Activated CD8-positive, alpha-beta memory T cell treated with anti-CD3 and anti-CD28 coated beads, Interleukin-2, amount 50 U/mL, for 24 hours (primary cell): ENCODE measurements around the gene OR2D2.
"Not testable (repeated sequence)": the region's sequence is repeated elsewhere in the genome, so short reads cannot be mapped to it uniquely, and the experiment has no call there.

Experiments used
- DNase-seq: peaks from one replicate; pipeline ENCODE4 v3.0.0-alpha.2; 2020; ENCODE audit errors: extremely low read depth

Gene OR2D2, protein sequence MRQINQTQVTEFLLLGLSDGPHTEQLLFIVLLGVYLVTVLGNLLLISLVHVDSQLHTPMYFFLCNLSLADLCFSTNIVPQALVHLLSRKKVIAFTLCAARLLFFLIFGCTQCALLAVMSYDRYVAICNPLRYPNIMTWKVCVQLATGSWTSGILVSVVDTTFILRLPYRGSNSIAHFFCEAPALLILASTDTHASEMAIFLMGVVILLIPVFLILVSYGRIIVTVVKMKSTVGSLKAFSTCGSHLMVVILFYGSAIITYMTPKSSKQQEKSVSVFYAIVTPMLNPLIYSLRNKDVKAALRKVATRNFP

DNA sequence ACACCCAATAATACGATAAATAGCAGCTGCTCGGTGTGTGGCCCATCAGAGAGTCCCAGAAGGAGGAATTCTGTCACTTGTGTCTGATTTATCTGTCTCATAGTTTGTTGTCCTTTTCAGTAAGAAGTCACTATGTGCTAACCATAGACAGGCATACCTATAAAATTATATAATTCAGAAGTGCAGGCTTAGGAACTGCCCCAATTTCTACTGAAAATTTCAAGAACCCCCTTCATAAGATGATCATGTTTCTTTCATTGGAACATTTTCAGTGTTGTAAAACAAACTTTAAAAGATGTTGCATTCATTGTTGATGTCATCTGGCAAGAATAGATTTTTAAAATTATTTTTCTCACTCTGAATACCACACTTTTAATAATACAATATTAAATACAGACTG is at the start of gene OR2D2:
Gene OR2D2 (minus strand): TSS at position 101 of the 400 bp plus-strand sequence. CDS start 0 bp downstream, at position 101.
- DNase-seq, result no peak

DNA sequence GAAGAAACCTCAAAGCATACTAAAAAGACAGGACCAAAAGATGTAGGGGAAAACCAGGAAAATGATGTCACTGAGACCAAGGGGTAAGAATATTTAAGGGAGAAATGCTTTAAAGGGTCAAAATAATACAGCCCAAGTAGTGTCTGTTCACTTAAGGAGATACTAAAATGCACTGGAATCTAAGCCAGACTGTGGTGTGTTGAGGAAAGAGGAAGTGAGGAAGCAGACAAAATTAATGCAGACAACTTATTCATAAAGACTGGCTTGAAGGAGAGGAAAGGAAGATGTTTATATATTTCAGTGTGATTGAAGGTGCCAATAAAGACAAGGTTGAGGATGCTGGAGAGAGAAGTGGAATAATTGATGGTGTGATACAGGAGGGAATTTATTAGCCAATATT is 49.7 kb upstream of the OR2D2 start:
- no peak for DNase-seq

DNA sequence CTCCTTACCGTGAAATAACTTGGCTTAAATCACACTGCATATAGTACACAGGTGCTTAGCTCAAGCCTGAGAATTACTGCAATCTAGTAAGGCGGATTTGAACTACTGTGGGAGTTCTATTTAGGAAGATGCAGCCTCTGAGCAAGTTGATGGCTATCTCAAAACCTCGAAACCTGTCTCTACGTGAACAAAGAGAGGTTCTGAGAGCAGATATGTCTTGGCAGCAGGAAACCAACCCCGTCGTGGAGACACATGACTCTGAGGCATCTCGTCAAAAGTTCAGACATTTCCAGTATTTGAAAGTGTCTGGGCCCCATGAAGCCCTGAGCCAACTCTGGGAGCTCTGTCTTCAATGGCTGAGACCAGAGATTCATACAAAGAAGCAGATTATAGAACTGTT is 39.8 kb upstream of the OR2D2 start:
- DNase-seq, result no peak

DNA sequence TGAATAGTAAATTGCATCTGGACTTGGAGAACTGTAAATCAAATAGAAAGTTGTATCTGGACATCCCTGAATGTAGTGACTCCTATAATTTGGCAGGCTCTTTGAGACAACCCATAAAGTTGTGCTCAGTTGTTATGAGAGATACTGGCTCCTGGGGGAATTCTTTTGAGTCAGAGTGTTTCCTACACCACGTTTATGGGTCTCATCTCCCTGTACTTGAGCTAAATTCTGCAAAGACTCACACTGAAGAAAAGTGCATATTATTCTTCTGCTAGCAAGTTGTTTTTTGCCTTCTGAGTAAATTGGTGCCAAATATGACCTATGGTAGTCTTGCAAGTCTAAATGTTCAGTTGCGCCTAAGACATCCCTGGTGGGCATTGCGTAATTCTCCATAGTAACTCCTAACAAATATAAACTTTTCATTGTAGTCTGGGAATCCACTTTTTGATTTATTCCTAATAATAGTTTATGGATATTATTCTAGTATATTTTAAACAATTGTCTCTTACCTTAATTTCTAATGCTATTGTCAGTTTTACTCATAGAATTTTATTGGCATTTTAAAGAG is 38.9 kb upstream of the OR2D2 start:
- DNase-seq, result no peak

DNA sequence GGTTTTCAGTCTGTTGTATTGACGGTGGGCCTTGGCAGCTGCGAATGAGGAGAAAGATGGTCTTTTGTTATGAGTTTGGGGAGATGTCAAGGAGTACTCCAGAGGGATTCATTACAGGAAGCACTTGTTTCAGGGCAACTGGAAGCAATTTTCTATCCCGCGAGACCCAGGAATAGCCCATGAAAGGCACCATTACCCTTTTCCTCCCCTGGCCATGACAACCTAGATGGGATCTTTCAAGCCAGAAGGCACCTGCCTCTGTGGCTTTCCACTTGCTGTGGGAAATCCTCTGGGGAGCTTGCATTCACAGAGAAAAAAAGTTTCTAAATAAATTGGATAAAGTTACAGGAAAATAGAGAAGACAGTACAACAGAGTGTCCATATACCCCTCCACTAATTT is 36.6 kb upstream of the OR2D2 start:
- no peak for DNase-seq

DNA sequence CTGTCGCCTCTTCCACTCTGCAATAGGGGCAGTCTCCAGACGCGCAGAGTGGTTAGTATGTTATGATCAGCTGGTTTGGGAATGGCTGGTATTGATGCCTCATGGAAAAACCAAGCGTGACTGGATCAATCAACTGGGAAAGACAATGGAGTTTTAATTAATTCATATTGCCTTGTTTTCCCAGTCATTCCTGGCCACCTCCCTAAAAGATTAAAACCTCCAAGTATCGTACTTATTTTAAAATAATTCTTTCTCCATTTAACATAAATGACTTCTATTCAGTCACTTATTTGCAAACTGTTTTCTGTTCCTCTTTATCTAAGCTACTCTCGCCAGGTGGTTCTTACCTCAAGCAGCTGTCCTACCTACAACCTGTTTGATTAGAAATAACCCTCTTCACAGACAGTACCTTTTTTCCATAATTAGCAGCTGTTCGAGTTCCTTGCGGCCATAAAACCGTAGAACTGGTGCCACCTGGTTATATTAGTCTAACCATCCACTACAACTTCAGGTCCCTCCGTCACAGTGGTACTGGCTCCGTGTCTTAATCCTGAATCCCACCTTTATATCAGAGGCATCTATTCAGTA is 34.8 kb upstream of the OR2D2 start:
- no peak for DNase-seq

DNA sequence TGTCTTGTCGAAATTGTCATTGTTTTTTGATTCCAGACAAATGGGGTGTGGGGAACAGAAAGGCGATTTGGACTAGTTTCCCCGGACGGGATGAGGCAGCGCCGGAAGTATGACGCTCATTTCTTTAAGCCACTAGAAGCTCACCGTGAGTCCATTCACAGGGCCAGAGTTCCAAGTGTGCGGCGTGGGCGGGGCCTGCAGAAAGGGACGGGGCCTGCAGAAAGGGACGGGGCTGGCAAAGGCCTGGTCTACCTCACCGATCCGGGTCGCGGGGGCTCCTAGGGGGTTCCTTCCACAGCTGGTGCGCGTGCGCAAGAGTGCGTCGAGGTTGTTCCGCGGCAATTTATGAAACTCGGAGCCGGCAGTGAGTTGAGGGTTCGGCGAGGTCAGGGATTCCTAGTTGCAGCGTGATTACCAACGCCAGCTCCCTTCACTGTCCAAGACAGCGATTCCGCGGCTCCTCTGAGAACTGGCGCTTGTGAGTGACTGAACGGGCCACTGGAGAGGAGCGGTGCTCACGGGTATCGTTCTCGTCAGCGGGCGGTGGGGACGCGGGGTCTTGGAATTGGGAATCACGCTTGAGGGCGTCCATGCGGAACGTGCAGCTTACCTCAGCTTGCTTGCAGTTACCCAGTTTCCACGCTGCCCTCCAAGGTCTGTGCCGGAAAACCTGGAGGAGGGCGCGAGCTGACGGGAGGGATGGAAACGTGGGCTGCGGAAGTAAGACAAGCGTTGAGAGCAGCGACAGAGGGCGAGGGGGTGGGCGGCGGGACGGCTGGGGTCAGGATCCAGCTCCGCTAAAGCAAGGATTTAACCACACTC is 34.1 kb upstream of the OR2D2 start, which contains the start of gene ZNF215:
Gene ZNF215 (plus strand): TSS at position 219 of the 822 bp plus-strand sequence. CDS start 5,847 bp downstream, outside the sequence.
- no peak for DNase-seq

DNA sequence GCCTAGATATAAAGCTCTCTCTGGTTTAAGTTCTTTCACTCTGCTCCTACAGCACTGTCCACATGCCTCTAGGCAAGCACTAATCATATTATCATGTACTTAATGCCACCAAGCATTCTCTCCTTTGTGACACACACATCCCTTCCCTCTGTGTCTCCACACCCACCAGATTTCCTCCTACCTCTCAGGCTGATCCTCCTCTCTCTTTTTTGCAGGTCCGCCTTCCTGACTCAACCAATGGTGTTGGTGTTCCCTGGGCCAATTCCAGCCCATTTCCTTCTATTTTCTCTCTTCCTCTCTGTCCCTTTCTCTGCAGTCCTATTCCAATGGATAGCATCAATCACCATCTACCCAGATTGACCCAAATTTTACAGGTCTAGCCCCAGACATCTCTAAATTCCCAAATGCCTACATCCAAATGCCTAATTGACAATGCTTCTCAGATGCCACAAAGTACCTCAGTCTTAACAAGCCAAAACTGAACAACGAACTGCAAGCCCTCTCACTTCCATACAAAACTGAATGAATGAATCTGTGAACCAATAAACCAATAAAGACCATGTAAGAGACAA is 33.4 kb upstream of the OR2D2 start:
- DNase-seq, result no peak

DNA sequence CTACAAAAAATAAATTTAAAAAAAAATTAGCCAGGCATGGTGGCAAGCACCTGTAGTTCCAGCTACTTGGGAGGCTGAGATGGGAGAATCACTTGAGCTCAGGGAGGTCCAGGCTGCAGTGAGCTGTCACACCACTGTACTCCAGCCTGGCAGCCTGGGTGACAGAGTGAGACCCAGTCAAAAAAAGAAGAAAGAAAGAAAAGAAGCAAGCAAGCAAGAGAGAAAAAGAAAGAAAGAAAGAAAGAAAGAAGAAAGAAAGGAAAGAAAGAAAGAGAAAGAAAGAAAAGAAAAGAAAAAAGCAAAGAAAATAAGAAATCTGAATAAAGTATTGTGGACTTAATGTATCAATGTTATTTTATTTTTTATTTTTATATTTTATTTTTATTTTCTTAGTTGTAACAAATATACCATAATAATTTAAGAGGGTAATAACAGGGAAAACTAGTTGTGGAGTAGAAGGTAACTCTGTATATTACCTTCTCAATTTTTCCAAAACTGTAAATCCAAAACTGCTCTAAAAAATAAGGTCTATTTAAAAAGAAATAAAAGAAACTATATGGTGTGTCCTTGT is 32.8 kb upstream of the OR2D2 start:
- no peak for DNase-seq

DNA sequence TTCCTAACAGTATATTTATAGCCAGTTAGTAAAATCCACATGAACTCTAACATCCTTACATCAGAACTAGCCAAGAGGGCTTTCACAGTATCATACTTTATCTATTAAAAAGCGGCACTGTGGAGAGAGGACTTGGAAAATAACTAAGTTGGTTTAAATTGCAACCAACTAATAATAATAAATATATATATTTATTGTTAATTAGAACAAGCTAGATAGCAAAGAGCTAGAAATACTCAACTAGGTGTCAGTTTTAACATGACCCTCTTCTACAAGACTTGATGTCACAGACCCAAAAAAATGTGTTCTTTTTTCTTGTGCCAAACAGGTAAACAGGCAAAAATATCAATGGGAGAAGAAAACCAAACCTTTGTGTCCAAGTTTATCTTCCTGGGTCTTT is 28.4 kb upstream of the OR2D2 start, which contains the start of gene OR2D3:
Gene OR2D3 (plus strand): TSS at position 301 of the 400 bp plus-strand sequence. CDS start 0 bp downstream, at position 301.
- DNase-seq, result no peak

DNA sequence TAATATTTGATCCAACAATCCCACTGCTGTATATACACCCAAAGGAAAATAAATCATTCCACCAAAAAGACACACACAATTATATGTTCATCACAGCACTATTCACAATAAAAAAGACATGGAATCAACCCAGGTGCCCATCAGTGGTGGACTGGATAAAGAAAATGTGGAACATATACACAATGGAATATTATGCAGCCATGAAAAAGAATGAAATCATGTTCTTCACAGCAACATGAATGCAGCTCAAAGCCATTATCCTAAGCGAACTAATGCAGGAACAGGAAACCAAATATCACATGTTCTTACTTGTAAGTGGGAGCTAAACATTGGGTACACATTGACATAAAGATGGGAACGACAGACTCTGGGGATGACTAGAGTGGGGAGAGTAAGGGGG is 27.4 kb upstream of the OR2D2 start:
- DNase-seq, result no peak

DNA sequence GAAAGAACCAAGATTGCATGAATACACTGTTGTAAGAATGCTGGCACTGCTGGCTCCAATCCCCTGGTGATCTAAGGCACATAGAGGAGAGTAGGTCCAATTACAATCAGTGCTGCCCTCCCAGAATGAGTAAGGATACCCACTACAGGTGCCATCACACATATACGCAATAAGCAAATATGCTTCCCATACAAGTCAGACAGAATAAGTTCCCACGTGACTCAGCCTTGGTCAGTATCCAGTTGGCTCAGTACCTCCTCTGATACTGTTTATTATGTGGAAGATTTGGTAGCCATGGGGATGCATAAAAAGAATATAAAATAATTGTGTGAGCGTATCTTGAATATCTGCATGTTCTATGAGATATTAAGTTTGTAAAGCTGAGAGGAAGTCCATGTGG is 19.6 kb upstream of the OR2D2 start:
- DNase-seq, result no peak

DNA sequence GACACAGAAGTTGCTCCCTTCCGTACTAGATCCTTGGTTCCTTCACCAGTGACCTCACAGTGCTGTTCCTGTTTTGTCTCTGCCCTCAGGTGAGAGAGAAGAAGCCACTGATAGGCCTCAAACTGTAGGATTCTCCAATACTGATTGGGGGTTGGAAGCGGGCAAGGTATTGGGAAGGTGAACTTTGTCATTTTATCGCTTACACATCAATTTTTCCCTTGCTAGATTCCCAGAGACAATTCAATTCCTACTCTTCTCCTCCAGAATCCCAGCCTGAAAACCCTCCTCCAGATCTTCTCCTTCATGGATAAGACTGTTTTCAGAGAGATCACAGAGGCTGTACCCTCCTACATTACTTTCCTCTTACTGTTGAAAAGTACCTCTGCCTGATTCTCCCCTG is 19.1 kb upstream of the OR2D2 start:
- no peak for DNase-seq

DNA sequence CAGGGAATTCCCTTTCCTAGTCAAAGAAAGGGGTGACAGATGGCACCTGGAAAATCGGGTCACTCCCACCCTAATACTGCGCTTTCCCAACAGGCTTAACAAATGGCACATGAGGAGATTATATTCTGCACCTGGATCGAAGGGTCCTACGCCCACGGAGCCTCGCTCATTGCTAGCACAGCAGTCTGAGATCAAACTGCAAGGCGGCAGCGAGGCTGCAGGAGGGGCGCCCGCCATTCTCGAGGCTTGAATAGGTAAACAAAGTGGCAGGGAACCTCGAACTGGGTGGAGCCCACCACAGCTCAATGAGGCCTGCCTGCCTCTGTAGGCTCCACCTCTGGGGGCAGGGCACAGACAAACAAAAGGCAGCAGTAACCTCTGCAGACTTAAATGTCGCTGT is 12.5 kb upstream of the OR2D2 start:
- not testable (repeated sequence) for DNase-seq

DNA sequence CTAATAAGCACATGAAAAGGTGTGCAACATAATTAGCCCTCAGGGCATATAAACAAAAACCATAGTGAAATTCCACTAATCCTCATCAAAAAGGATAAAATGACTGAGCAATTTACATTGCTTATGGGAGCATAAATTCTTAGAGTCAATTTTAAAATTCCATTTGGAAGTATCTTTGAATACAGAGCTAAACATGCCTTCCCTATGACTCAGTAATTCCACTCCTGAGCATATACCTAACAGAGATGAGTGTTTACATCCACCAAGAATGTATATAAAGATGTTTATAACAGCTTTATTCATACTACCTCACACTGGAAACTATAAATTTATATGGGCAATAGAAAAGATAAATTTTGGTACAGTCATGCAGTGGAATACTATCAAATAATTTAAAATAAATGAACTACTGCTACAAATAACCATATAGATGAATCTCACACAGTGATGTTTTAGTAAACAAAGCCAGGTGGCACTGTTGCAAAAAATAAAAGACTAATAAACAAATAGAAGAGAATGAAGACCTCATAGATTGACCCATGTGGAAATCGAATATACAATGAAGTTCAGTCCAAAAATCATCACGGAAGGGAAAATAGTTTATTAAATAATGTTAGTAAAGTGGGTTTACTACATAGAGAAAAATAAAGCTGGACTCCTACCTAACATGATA is 8.2 kb upstream of the OR2D2 start:
- no peak for DNase-seq

DNA sequence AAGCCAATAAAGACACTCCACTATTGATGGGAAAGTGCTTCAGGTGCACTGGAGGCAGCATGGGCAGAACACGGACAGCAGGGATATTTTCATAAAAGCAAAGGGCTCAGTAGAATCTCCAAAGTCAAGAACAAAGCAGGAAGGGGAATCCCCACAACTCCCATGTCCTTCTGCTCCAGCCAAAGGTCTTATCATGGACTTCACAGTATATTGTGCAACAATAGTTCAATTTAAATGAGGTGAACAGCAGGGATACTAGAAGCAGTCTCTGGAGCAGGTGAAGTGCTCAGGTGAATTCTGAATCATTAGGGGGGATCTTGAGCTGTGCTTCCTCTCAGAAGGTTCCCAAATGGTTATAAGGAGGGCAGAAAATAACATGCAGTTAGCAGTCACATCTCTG is 6.6 kb upstream of the OR2D2 start:
- no peak for DNase-seq

DNA sequence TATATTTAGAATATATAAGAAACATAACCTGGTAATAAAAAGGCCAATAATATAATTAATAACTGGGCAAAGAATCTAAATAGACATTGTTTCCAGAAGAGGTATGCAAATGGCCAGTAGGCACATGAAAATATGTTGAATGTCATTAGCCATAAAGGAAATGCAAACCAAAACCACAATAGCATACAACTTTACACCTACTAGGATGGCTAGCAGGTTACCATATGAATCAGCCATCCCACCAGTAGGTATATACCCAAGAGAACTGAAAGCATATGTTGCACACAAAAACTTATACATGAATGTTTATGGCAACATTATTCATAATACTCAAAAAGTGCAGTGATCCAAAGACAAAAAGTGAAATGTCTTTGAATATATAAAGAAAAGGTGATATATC is 2.7 kb upstream of the OR2D2 start:
- no peak for DNase-seq

DNA sequence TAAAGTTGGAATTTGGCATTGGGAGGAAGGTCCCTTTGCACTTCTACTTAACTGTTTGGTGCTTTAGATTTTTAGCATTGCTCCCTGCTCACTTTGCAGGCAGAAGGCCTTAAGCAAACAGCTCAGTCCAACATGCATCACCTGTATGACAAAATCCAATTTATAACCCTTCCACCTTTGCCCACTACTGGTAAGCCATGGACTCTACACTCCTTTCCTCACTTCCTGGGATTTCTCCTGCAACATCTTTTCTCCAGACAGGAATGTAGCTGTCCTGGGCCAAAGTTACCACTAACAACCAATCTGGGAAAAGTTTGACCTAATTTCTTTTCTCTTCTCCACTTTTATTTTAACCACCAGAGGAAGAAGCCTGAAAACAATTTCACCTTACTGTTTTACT is 1.8 kb upstream of the OR2D2 start:
- no peak for DNase-seq

DNA sequence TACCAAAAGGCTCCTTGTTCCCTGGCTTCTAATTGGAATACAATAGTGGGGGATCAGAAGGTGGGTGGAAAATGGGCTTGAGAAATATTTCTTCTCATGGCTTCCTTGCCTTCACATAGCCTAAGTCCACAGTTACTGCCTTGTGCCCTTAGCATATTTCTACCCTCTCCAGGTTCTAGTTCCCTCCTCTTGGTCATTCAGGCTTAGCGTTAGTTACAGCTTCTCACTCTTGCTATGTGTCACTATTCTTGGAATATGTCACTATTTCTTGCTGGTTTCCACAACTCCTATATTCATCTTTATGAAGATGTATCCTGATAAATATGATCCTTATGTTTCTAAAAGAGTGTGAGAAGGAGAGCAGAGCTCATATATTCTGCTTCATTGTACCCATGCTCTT is 2.5 kb downstream of the OR2D2 start:
- no peak for DNase-seq

DNA sequence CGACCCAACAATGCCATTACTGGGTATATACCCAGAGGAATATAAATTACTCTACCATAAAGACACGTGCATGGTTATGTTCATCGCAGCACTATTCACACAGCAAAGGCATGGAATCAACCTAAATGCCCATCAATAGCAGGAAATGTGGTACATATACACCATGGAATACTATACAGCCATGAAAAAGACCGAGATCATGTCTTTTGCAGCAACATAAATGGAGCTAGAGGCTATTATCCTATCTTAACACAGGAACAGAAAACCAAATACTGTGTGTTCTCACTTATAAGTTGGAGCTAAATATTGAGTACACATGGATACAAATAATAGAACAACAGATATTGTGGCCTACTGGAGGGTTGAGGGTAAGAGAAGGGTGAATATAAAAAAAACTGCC is 3.5 kb downstream of the OR2D2 start:
- DNase-seq, result no peak

DNA sequence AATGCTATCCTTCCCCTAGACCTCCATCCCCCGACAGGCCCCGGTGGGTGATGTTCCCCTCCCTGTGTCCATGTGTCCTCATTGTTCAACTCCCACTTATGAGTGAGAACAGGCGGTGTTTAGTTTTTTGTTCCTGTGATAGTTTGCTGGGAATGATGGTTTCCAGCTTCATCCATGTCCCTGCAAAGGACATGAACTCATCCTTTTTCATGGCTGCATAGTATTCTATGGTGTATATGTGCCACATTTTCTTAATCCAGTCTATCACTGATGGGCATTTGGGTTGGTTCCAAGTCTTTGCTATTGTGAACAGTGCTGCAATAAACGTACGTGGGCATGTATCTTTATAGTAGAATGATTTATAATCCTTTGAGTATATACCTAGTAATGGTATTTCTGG is 4.6 kb downstream of the OR2D2 start:
- DNase-seq, result not testable (repeated sequence)
